OCI-LY3 (cell line): ENCODE results near the gene ZNF185.
A peak's percentile ranks its signal among the peaks of the same experiment; 100 is the strongest.
"Not testable (repeated sequence)": the region's sequence is repeated elsewhere in the genome, so short reads cannot be mapped to it uniquely, and the experiment has no call there.

Source experiments
- H2AFZ ChIP-seq: fragments of 200-600, 300-600 bp; shearing (Covaris generic); 2 replicates; pipeline ENCODE4 v1.6.0; 2014; ENCODE audit warnings: antibody characterized with exemption, low read depth, low read length
- H3K27ac ChIP-seq: fragments of 200-600, 300-600 bp; sonication (generic); 2 replicates; pipeline ENCODE4 v1.5.1; 2014; ENCODE audit warnings: mild to moderate bottlenecking, low read length, moderate library complexity, mixed read lengths
- H3K27me3 ChIP-seq: fragments of 200-600, 300-600 bp; sonication (generic); 2 replicates; pipeline ENCODE4 v1.6.1; 2014; ENCODE audit warnings: low read depth, low read length, mixed read lengths
- H3K36me3 ChIP-seq: fragments of 200-600, 300-600 bp; sonication (generic); replicated peaks from 2 replicates; pipeline ENCODE3; 2014; ENCODE audit warnings: low read depth, low read length, mixed read lengths
- H3K4me1 ChIP-seq: fragments of 300-600, 200-600 bp; sonication (generic); 2 replicates; pipeline ENCODE4 v1.6.1; 2014; ENCODE audit warnings: low read length, mixed read lengths
- H3K4me2 ChIP-seq: fragments of 200-600, 300-600 bp; sonication (generic); 2 replicates; pipeline ENCODE4 v1.6.1; 2014; ENCODE audit warnings: low read length, mixed read lengths
- H3K4me3 ChIP-seq: fragments of 300-600, 200-600 bp; sonication (generic); 2 replicates; pipeline ENCODE4 v1.5.1; 2014; ENCODE audit warnings: antibody characterized with exemption, mild to moderate bottlenecking, low read length, moderate library complexity
- H3K79me2 ChIP-seq: fragments of 300-600, 200-600 bp; shearing (Covaris generic); 2 replicates; pipeline ENCODE4 v1.6.1; 2014; ENCODE audit warnings: mild to moderate bottlenecking, low read length, mixed read lengths
- H3K9ac ChIP-seq: fragments of 300-600, 200-600 bp; shearing (Covaris generic); 2 replicates; pipeline ENCODE4 v1.6.0; 2014; ENCODE audit warnings: mild to moderate bottlenecking, low read length, moderate library complexity
- H3K9me3 ChIP-seq: fragments of 200-600, 300-600 bp; shearing (Covaris generic); 2 replicates; pipeline ENCODE4 v1.6.1; 2014; ENCODE audit warnings: low read length, mixed read lengths; ENCODE audit not compliant: insufficient read depth
- H4K20me1 ChIP-seq: fragments of 200-600, 300-600 bp; sonication (generic); 2 replicates; pipeline ENCODE4 v1.6.1; 2016; ENCODE audit warnings: low read length, mixed read lengths; ENCODE audit not compliant: insufficient read depth
- EZH2phosphoT487 ChIP-seq: fragments of 200-600 bp; shearing (Covaris generic); IDR thresholded peaks from 2 replicates; pipeline ENCODE4 v1.6.1; 2018; ENCODE audit warnings: antibody characterized with exemption, mixed run types, low read depth
- TF ChIP-seq, protein P1 (sequence below): fragments of 200-600, 300-600 bp; sonication (generic); IDR thresholded peaks from 2 replicates; pipeline ENCODE4 v1.5.1; 2014; ENCODE audit warnings: antibody characterized with exemption, low read length, low read depth

ZNF185 gene

GRCh38 chrX:152908486-152908885 is 10.6 kb downstream of the ZNF185 start:
- no peak overlapping the region for H3K4me2 ChIP-seq
- H3K79me2 ChIP-seq: no peaks in the 10 kb centered on the region
- TF ChIP-seq EZH2phosphoT487: no peak
- H4K20me1 ChIP-seq: no peaks in the 10 kb centered on the region
- 0 out of 2 replicates have a peak, but pooled peaks cover 4% of the 10 kb centered on the region for H3K27me3 ChIP-seq
- no peaks in the 10 kb centered on the region for H3K9me3 ChIP-seq
- no peak overlapping the region for H2AFZ ChIP-seq
- no peaks in the 10 kb centered on the region for H3K36me3 ChIP-seq
- no peak overlapping the region for H3K27ac ChIP-seq
- no peak overlapping the region for H3K4me3 ChIP-seq
- no peak overlapping the region for H3K9ac ChIP-seq
- peaks cover 12% of the 10 kb centered on the region; the same call in 1 of the 2 replicates for H3K4me1 ChIP-seq

DNA sequence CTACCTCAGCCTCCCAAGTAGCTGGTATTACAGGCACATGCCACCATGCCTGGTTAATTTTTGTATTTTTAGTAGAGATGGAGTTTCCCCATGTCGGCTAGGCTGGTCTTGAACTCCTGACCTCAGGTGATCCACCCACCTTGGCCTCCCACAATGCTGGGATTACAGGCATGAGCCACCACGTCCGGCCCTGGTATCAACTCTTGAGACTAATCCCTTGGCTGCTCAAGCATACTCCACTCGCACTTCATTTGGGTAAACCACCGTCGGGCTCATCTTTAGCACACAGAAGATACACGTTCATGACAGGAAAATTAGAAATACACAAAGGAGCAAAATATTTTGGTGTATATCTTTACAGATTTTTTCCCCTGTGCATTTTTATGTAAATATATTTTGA is 12.2 kb downstream of the ZNF185 start:
- not testable (repeated sequence) for H2AFZ ChIP-seq, H4K20me1 ChIP-seq, H3K9me3 ChIP-seq, H3K9ac ChIP-seq, H3K4me2 ChIP-seq, H3K36me3 ChIP-seq, H3K4me3 ChIP-seq, H3K27ac ChIP-seq, H3K27me3 ChIP-seq, H3K79me2 ChIP-seq
- H3K4me1 ChIP-seq: peaks cover 12% of the 10 kb centered on the region; the same call in 1 of the 2 replicates

GRCh38 chrX:152912106-152912505 is 14.2 kb downstream of the ZNF185 start:
- Histone ChIP-seq H3K27me3 (no peaks in the 10 kb centered on the region), H3K36me3 (no peaks in the 10 kb centered on the region), H3K79me2 (no peaks in the 10 kb centered on the region), H2AFZ (no peak overlapping the region), H4K20me1 (no peaks in the 10 kb centered on the region), H3K27ac (no peak overlapping the region), H3K4me3 (no peak overlapping the region), H3K9ac (no peak overlapping the region), H3K9me3 (no peaks in the 10 kb centered on the region), H3K4me1 (peaks cover 14% of the 10 kb centered on the region), H3K4me2 (no peak overlapping the region)
- no peak for TF ChIP-seq EZH2phosphoT487
- TF ChIP-seq, protein P1, sequence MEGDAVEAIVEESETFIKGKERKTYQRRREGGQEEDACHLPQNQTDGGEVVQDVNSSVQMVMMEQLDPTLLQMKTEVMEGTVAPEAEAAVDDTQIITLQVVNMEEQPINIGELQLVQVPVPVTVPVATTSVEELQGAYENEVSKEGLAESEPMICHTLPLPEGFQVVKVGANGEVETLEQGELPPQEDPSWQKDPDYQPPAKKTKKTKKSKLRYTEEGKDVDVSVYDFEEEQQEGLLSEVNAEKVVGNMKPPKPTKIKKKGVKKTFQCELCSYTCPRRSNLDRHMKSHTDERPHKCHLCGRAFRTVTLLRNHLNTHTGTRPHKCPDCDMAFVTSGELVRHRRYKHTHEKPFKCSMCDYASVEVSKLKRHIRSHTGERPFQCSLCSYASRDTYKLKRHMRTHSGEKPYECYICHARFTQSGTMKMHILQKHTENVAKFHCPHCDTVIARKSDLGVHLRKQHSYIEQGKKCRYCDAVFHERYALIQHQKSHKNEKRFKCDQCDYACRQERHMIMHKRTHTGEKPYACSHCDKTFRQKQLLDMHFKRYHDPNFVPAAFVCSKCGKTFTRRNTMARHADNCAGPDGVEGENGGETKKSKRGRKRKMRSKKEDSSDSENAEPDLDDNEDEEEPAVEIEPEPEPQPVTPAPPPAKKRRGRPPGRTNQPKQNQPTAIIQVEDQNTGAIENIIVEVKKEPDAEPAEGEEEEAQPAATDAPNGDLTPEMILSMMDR: no peak; the same call in 1 of the 2 replicates

DNA sequence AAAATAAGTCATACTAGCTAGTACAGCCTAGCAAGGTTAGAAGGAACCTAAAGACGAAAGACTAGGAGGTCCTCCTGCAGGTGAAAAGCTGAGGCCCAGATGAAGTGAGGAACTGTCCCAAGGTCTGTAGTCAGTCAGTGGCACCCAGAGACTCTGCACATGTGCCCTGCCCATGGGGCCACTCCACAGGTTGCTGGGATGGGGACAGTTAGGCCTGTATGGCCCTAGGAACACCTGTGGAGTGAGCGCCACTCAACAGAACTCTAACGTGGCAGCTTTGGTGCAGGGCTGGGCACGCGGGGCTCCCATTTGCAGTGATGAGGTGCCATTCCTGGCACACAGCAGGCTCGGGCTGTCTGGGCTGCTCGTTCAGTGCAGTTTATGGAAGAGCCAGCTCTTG is 14.8 kb downstream of the ZNF185 start:
- H3K27ac ChIP-seq: no peak overlapping the region
- H3K9me3 ChIP-seq: no peaks in the 10 kb centered on the region
- no peak overlapping the region for H3K9ac ChIP-seq
- H3K4me1 ChIP-seq: peaks cover 19% of the 10 kb centered on the region
- H3K4me3 ChIP-seq: no peak overlapping the region
- no peaks in the 10 kb centered on the region for H3K79me2 ChIP-seq
- no peak overlapping the region for H3K4me2 ChIP-seq
- no peak for TF ChIP-seq EZH2phosphoT487
- TF ChIP-seq, protein P1: no peak
- H3K27me3 ChIP-seq: no peaks in the 10 kb centered on the region
- no peak overlapping the region for H2AFZ ChIP-seq
- H3K36me3 ChIP-seq: no peaks in the 10 kb centered on the region
- no peaks in the 10 kb centered on the region for H4K20me1 ChIP-seq

- Histone ChIP-seq H3K27ac (no peak overlapping the region), H3K4me3 (no peak overlapping the region), H3K27me3 (no peaks in the 10 kb centered on the region), H3K36me3 (no peaks in the 10 kb centered on the region), H3K79me2 (no peaks in the 10 kb centered on the region), H3K4me1 (peaks cover 26% of the 10 kb centered on the region), H3K9ac (no peak overlapping the region), H3K4me2 (no peak overlapping the region), H4K20me1 (no peaks in the 10 kb centered on the region), H3K9me3 (no peaks in the 10 kb centered on the region), H2AFZ (no peak overlapping the region)
- TF ChIP-seq, protein P1: peak; percentile 25
- no peak for TF ChIP-seq EZH2phosphoT487
These were observed 15.5 kb downstream of the ZNF185 start for GRCh38 chrX:152913346-152913745.
